ENCODE results near the gene CSDE1.
"Not testable (repeated sequence)": the region's sequence is repeated elsewhere in the genome, so short reads cannot be mapped to it uniquely, and the experiment has no call there.

CSDE1 gene

DNA sequence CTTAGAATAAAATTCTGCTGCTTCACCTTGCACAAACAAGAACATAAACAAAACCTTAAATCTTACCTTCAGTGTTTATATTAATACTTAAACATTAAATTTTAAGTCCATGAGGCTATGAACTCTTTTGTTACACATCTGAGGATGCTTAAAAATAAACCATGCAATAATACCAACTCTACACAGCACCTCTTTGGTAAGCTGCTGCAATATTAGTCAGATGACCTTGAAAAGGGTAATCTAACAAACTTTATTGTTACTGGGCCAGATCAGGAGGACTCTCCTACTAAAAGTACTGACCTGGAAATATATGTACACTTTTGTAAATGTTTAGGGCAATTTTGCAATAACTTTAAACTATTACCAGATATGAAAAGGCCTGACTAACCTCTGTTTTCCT is 21.9 kb upstream of the CSDE1 start:
- DNase-seq (ENCODE audit: low spot score): no peak
- peak overlapping the region; percentile 79 to 84 for H3K27ac ChIP-seq
- H3K4me3 ChIP-seq: peak overlapping the region; percentile 78
- TF ChIP-seq, protein P1, sequence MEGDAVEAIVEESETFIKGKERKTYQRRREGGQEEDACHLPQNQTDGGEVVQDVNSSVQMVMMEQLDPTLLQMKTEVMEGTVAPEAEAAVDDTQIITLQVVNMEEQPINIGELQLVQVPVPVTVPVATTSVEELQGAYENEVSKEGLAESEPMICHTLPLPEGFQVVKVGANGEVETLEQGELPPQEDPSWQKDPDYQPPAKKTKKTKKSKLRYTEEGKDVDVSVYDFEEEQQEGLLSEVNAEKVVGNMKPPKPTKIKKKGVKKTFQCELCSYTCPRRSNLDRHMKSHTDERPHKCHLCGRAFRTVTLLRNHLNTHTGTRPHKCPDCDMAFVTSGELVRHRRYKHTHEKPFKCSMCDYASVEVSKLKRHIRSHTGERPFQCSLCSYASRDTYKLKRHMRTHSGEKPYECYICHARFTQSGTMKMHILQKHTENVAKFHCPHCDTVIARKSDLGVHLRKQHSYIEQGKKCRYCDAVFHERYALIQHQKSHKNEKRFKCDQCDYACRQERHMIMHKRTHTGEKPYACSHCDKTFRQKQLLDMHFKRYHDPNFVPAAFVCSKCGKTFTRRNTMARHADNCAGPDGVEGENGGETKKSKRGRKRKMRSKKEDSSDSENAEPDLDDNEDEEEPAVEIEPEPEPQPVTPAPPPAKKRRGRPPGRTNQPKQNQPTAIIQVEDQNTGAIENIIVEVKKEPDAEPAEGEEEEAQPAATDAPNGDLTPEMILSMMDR (IDR thresholded peaks at IDR 0.05): no peak

DNA sequence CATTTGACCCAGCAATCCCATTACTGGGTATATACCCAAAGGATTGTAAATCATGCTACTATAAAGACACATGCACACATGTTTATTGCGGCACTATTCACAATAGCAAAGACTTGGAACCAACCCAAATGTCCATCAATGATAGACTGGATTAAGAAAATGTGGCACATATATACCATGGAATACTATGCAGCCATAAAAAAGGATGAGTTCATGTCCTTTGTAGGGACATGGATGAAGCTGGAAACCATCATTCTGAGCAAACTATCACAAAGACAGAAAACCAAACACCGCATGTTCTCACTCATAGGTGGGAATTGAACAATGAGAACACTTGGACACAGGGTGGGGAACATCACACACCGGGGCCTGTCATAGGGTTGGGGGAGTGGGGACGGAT is 18.9 kb upstream of the CSDE1 start:
- DNase-seq (ENCODE audit: low spot score); H3K27ac ChIP-seq; H3K4me3 ChIP-seq: not testable (repeated sequence)

DNA sequence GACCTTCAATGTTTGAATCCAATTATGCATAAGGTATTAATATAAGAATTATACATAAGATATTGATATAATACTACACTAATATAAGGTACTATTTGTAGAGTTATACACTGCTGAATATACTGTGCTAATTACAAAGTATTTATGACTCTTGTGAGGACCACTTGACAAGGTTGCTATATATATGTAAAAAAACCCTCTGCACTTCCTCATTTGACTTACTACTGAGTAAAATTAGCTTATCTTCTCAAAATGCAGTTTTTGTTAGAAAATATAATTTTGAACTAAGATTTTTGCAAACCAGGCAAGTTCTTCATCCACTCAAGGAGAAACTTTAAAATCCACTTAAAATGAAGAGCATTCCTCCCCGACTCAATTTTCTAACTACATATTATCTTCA is 14.2 kb upstream of the CSDE1 start:
- no peak for DNase-seq (ENCODE audit: low spot score)
- TF ChIP-seq, protein P1 (IDR thresholded peaks at IDR 0.05): no peak
- Histone ChIP-seq H3K27ac (no peak overlapping the region), H3K4me3 (no peak overlapping the region)

DNA sequence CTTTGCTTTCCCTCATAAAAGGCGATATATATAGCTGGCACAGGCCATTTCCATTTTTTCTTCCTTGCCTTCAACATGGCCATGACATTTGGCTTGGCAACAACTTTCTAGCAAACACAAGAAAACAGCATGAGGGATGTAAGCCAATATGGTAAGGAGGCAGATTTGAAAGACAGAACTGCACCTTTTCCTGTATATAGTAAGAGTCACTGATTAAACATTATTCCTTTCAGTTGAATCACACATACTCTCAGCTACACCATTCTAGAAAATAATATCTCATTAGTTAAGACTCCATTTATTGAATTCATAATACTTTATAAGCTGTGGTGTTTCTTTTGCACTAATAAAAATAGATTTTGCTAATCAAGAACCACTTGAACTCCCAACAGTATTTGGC is 13.2 kb upstream of the CSDE1 start:
- Histone ChIP-seq H3K4me3 (no peak overlapping the region), H3K27ac (no peak overlapping the region)
- TF ChIP-seq, protein P1 (IDR thresholded peaks at IDR 0.05): no peak
- no peak for DNase-seq (ENCODE audit: low spot score)

DNA sequence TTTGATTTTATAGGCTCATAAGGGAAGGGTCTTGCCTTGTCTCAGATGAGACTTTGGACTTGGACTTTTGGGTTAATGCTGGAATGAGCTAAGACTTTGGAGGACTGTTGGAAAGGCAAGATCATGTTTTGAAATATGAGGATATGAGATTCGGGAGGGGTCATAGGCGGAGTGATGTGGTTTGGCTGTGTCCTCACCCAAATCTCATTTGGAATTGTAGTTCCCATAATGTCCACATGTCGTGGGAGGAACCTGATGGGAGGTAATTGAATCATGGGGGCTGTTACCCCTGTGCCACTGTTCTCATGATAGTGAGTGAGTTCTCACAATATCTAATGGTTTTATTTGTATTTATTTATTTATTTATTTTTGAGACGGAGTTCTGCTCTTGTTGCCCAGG is 6.9 kb upstream of the CSDE1 start:
- no peak for DNase-seq (ENCODE audit: low spot score)
- TF ChIP-seq, protein P1 (IDR thresholded peaks at IDR 0.05): no peak
- H3K4me3 ChIP-seq: no peak overlapping the region
- no peak overlapping the region for H3K27ac ChIP-seq

DNA sequence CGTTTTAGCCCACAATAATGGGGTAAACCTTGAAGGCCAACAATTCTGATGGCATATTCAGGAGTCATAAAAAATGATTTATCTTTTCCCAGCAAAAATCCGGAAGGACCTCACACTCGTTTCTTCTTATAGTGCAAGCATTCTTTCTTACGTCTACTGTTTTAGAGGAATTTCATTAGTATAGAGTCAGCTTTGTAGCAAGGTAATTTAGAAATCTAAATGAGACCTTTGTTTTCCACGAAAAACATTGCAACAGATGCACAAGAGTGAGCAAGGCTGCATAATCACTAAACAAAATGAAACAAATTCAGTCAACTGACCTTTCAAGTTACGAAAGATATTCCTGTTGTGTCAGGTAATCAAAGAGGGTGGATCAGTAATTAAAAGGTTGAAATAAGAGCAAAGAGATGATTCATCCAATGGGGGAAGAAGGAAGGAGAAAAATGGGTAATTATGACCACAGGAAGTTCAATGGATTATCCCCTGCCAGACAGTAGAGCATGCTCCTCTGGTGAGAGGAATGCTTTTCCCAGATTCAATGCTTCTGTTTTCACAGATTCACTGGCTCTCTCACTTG is 560 bp upstream of the CSDE1 start:
- TF ChIP-seq, protein P1 (IDR thresholded peaks at IDR 0.05): no peak
- DNase-seq (ENCODE audit: low spot score): no peak
- Histone ChIP-seq H3K27ac (peak overlapping the region; percentile 99 to 100), H3K4me3 (peak overlapping the region; percentile 99)

DNA sequence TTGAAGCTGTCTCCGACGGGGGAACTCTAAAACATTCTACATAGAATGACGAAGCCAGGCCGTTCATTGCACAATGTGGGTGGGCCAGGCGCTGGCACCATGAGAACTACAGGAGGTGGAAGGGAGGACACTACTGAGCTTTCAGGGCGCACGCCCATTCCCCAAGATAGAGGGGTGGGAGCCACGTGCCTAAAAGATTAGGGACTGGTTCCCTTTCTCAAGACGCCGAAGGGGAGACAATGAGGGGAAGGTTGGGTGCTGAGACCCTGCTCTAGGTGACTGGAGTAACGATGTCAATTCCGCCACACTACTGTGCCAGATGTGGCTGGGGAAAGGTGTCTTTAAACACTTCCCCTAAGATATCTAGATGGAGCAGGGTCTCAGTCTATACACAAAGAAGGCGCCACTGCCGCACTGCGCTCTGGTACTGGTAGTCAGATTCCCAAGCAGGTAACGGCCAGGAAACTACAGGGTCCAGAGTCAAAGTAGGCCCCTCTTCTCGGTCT is 782 bp downstream of the CSDE1 start:
- TF ChIP-seq, protein P1 (IDR thresholded peaks at IDR 0.05): no peak
- no peak for DNase-seq (ENCODE audit: low spot score)
- H3K27ac ChIP-seq: peak overlapping the region; percentile 99 to 100
- peak overlapping the region; percentile 99 for H3K4me3 ChIP-seq

Measured in coronary artery (tissue), 2 donors.